Measurements from ENCODE around the gene PPM1H.

- TF ChIP-seq POLR2AphosphoS5 (IDR thresholded peaks at IDR 0.05), result no peak
- no peak for TF ChIP-seq POLR2A (IDR thresholded peaks at IDR 0.05)
Observed at GRCh38 chr12:62895351-62895877, 39.5 kb downstream of the PPM1H start.

Data from sigmoid colon (tissue), 4 donors.